ENCODE measurements around the gene ZNF816. TPM values are rescaled to one million over a fixed set of nuclear protein-coding genes. Genes with fewer than 3 reads are reported as not detected.

The ZNF816 gene
- total RNA-seq, 1 experiment from 2014 or later = 15.3 TPM

DNA sequence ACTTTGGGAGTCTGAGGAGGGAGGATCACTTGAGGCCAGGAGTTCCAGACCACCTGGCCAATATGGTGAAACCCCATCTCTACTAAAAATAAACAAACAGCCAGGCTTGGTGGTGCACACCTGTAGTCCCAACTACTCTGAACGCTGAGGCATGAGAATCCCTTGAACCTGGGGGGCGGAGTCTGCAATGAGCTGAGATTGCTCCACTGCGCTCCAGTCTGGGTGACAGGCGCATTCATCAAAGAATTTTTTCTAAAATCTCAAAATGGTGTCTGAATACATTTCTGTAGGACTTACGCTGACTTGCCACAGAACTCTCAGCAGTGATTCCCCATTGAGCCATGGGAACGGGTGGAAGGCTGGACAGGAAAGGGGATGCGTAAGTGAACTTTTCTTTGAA is 33.0 kb upstream of the ZNF816 start (continued):
- TF ChIP-seq, protein P1, sequence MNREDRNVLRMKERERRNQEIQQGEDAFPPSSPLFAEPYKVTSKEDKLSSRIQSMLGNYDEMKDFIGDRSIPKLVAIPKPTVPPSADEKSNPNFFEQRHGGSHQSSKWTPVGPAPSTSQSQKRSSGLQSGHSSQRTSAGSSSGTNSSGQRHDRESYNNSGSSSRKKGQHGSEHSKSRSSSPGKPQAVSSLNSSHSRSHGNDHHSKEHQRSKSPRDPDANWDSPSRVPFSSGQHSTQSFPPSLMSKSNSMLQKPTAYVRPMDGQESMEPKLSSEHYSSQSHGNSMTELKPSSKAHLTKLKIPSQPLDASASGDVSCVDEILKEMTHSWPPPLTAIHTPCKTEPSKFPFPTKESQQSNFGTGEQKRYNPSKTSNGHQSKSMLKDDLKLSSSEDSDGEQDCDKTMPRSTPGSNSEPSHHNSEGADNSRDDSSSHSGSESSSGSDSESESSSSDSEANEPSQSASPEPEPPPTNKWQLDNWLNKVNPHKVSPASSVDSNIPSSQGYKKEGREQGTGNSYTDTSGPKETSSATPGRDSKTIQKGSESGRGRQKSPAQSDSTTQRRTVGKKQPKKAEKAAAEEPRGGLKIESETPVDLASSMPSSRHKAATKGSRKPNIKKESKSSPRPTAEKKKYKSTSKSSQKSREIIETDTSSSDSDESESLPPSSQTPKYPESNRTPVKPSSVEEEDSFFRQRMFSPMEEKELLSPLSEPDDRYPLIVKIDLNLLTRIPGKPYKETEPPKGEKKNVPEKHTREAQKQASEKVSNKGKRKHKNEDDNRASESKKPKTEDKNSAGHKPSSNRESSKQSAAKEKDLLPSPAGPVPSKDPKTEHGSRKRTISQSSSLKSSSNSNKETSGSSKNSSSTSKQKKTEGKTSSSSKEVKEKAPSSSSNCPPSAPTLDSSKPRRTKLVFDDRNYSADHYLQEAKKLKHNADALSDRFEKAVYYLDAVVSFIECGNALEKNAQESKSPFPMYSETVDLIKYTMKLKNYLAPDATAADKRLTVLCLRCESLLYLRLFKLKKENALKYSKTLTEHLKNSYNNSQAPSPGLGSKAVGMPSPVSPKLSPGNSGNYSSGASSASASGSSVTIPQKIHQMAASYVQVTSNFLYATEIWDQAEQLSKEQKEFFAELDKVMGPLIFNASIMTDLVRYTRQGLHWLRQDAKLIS (CRISPR knock-in tag; IDR thresholded peaks at IDR 0.05; ENCODE audit: borderline replicate concordance) = no peak
- TF ChIP-seq NFYB (CRISPR knock-in tag; conservative IDR thresholded peaks at IDR 0.05; ENCODE audit: low read depth) (no peak), NFATC4 (CRISPR knock-in tag; IDR thresholded peaks at IDR 0.05) (no peak), ZNF317 (CRISPR knock-in tag; IDR thresholded peaks at IDR 0.05; ENCODE audit: borderline replicate concordance, low read depth) (no peak), ZNF416 (CRISPR knock-in tag; IDR thresholded peaks at IDR 0.05) (no peak)

DNA sequence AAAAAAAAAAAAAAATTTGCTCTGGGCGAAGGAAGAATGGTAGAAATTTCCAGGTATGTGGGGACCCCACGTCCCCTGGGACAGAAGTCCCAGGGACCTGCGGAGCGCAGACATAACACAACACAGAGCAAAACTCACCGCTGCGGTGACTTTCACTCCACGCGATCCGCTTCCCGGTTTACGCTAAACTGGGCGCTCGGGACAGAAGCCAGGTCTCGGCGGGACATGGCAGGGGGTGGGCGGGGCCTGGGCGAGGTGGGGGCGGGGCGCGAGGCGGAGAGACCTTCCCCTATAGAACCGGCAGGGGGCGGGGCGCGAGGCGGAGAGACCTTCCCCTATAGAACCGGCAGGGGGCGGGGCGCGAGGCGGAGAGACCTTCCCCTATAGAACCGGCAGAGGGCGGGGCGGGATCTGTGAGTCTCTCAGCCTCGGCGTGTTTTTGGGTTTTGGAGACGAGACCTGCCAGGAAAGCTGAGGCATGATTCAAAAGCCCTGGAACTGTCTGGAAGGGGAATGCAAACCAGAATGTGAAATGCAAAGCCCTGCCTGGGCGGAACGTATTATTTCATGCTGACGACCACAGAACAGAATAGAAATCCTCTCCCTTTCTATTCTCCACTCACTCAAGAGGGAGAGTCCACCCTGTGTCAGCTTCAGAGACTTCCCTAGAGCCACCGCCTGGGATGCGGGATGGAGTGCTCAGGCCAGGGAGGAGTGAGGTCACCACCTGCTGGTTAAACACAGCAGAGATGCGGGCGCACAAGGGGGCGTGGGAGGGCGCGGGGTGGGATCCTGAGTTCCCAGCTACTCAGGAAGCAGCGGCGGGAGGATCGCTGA is 30.9 kb upstream of the ZNF816 start:
- peak overlapping the region; percentile 80; the same call in 1 of the 2 replicates for H3K27ac Mint-ChIP-seq
- DNase-seq (ENCODE audit: low spot score) (peak; percentile 90), ATAC-seq (peak; percentile 62)
- H3K4me3 Mint-ChIP-seq = peak overlapping the region; percentile 82
- peaks cover 97% of the 10 kb centered on the region for H3K27me3 Mint-ChIP-seq (ENCODE audit: low read depth)
- no peaks in the 10 kb centered on the region for H3K9me3 Mint-ChIP-seq
- CTCF ChIA-PET = interaction anchor here (0.6 to 2.3 kb wide), 25 partner anchors 10 to 358 kb away, joined by 3 to 27 read pairs (median 5); partner anchors contain the start of genes ERVV-2, ZNF320, ZNF600 and ZNF816
- POLR2A ChIA-PET = no interaction called here
- H3K36me3 Mint-ChIP-seq = no peaks in the 10 kb centered on the region
- TF ChIP-seq ZNF263 (CRISPR knock-in tag; IDR thresholded peaks at IDR 0.05; ENCODE audit: low read depth) (peak; percentile 68; the same call in 1 of the 2 replicates), ZNF317 (CRISPR knock-in tag; IDR thresholded peaks at IDR 0.05; ENCODE audit: borderline replicate concordance, low read depth) (no peak), ETV6 (CRISPR knock-in tag; IDR thresholded peaks at IDR 0.05) (no peak), SP1 (CRISPR knock-in tag; conservative IDR thresholded peaks at IDR 0.05) (peak; percentile 56; the same call in 1 of the 2 replicates)
- TF ChIP-seq, protein P2, sequence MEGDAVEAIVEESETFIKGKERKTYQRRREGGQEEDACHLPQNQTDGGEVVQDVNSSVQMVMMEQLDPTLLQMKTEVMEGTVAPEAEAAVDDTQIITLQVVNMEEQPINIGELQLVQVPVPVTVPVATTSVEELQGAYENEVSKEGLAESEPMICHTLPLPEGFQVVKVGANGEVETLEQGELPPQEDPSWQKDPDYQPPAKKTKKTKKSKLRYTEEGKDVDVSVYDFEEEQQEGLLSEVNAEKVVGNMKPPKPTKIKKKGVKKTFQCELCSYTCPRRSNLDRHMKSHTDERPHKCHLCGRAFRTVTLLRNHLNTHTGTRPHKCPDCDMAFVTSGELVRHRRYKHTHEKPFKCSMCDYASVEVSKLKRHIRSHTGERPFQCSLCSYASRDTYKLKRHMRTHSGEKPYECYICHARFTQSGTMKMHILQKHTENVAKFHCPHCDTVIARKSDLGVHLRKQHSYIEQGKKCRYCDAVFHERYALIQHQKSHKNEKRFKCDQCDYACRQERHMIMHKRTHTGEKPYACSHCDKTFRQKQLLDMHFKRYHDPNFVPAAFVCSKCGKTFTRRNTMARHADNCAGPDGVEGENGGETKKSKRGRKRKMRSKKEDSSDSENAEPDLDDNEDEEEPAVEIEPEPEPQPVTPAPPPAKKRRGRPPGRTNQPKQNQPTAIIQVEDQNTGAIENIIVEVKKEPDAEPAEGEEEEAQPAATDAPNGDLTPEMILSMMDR (IDR thresholded peaks at IDR 0.05) = peak; percentile 90
- TF ChIP-seq, protein P3, sequence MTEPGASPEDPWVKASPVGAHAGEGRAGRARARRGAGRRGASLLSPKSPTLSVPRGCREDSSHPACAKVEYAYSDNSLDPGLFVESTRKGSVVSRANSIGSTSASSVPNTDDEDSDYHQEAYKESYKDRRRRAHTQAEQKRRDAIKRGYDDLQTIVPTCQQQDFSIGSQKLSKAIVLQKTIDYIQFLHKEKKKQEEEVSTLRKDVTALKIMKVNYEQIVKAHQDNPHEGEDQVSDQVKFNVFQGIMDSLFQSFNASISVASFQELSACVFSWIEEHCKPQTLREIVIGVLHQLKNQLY (CRISPR knock-in tag; IDR thresholded peaks at IDR 0.05) = no peak
- H3K4me1 Mint-ChIP-seq = peaks cover 19% of the 10 kb centered on the region

DNA sequence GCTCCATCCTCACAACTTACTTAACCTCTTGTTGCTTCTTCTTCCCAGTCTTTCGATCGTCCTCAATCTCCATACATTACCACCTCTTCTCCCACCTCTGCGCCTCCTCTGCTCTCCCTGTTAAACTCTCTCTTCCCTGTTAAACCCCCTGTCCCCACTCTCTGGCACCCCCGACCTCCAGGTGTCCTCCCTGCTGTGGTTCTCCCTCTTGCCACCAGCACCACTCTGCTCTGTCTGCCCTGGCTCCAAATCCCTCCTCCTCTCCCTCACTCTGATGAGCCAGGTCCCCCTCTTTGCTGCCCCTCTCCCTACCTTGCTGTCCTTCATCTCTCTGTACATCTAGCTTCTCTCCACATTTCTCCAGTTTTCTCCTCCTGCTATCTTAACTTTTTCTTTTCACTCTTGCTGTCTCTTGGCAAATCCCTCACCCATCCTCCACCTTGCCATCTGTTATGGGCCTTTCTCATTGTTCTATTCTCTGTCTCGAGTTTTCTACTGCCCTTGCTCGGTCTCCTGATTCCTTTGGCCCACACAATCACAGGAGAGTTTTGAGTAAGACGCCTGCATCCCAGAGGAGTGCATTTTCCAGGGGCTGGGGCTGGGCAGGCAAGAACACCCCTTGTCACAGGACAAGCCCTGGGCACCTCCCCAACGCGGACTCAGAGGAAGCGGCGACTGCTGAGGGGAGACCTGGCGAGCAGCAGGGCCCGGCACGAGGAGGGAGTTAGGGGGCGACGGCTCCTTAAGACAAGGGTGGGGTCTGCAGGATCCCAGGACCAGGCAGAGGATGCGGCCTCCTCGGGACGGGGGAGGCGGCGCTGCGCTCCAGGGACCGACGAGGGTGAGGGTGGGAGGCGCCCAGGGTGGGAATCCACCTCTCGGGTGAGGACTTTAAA is 29.7 kb upstream of the ZNF816 start:
- Mint-ChIP-seq H3K9me3 (no peaks in the 10 kb centered on the region), H3K36me3 (no peaks in the 10 kb centered on the region), H3K27ac (no peak overlapping the region), H3K27me3 (ENCODE audit: low read depth) (peaks cover 84% of the 10 kb centered on the region), H3K4me3 (peak overlapping the region; percentile 82), H3K4me1 (peaks cover 15% of the 10 kb centered on the region)
- peak; percentile 39 for DNase-seq (ENCODE audit: low spot score)
- 0 out of 2 replicates have a peak, but pooled peaks have one; percentile 19 for TF ChIP-seq FOXK1 (CRISPR knock-in tag; IDR thresholded peaks at IDR 0.05)
- TF ChIP-seq, protein P2 (IDR thresholded peaks at IDR 0.05) = no peak
- POLR2A ChIA-PET = no interaction called here
- ATAC-seq = peak; percentile 23
- CTCF ChIA-PET = interaction anchor here (0.7 to 2.0 kb wide), 4 partner anchors 15 to 198 kb away, joined by 3 to 26 read pairs (median 4); no protein-coding TSS in a partner anchor

All from WTC11 (cell line).